Tibial nerve (tissue), 4 donors: ENCODE measurements around the gene TNIP2.

Experiments
- CTCF ChIP-seq, 5 experiments: fragments of 200-600 bp in 3 of 5; fragments of 450-650 bp in 2 of 5; sonication (generic) in 3 of 5; IDR thresholded peaks; one replicate each; pipeline ENCODE4 v1.5.1; 2016 to 2019; ENCODE audit warnings: antibody characterized with exemption in 5 of 5, mild to moderate bottlenecking in 3 of 5, moderate library complexity in 2 of 5
- EP300 ChIP-seq, 2 donors: sonication (generic); formaldehyde crosslinking; IDR thresholded peaks; one replicate each; pipeline ENCODE4 v1.6.1; 2017; ENCODE audit warnings: antibody characterized with exemption in 2 of 2, mild to moderate bottlenecking in 1 of 2
- POLR2A ChIP-seq, 2 donors: fragments of 450-650 bp; IDR thresholded peaks; one replicate each; pipeline ENCODE4 v1.6.1; 2017; ENCODE audit warnings: antibody characterized with exemption in 2 of 2, mild to moderate bottlenecking in 2 of 2, moderate library complexity in 2 of 2

- TF ChIP-seq CTCF (IDR thresholded peaks at IDR 0.05): no peak
- no peak for TF ChIP-seq POLR2A (IDR thresholded peaks at IDR 0.05)
- no peak for TF ChIP-seq EP300 (IDR thresholded peaks at IDR 0.05)
Measured at GRCh38 chr4:2712261-2712842, 43.8 kb downstream of the TNIP2 start.
